Keratinocyte (primary cell): Measurements from ENCODE around the gene SLC43A3. TPM values are rescaled to one million over a fixed set of nuclear protein-coding genes. Genes with fewer than 3 reads are reported as not detected.

Experiments used
- DNase-seq: peaks from one replicate; pipeline ENCODE4 v3.0.0-alpha.2; 2011; ENCODE audit warnings: low read depth, missing footprints, low spot score
- FAIRE-seq: peaks from 2 replicates; lab custom pipeline; 2011; peaks lifted over from hg19 to GRCh38; lab: Jason Lieb, UNC
- H2AFZ ChIP-seq: 2 replicates; pipeline ENCODE4 v1.6.0; 2012; ENCODE audit warnings: low read length, control low read depth, inconsistent platforms; ENCODE audit not compliant: control insufficient read depth
- H3K27ac ChIP-seq: 2 replicates; pipeline ENCODE4 v1.5.1; 2011; ENCODE audit warnings: low read length; ENCODE audit not compliant: control insufficient read depth, insufficient read depth
- H3K27me3 ChIP-seq: 3 replicates; pipeline ENCODE4 v1.6.0; 2011; ENCODE audit warnings: low read length; ENCODE audit not compliant: control insufficient read depth, insufficient read depth; ENCODE audit errors: extremely low read depth
- H3K36me3 ChIP-seq, 2 experiments: 2 replicates in 1 of 2; 3 replicates in 1 of 2; pipeline ENCODE4 v1.5.1; 2011; ENCODE audit warnings: low read length in 2 of 2, mild to moderate bottlenecking in 1 of 2; ENCODE audit not compliant: control insufficient read depth in 2 of 2, insufficient read depth in 2 of 2; ENCODE audit errors: extremely low read depth in 1 of 2
- H3K4me1 ChIP-seq: 3 replicates; pipeline ENCODE4 v1.5.1; 2011; ENCODE audit warnings: low read length; ENCODE audit not compliant: control insufficient read depth, insufficient read depth; ENCODE audit errors: extremely low read depth
- H3K4me2 ChIP-seq: 3 replicates; pipeline ENCODE4 v1.6.0; 2011; ENCODE audit warnings: low read depth, low read length; ENCODE audit not compliant: control insufficient read depth, insufficient read depth; ENCODE audit errors: extremely low read depth
- H3K4me3 ChIP-seq, 3 experiments: fragments of 200-600 bp in 1 of 3; sonication (generic) in 1 of 3; 2 replicates in 2 of 3; 3 replicates in 1 of 3; pipeline ENCODE4 v1.5.1; 2011 to 2016; ENCODE audit warnings: low read length in 3 of 3, mild to moderate bottlenecking in 3 of 3, control low read depth in 2 of 3, inconsistent platforms in 1 of 3, low read depth in 1 of 3, mixed read lengths in 1 of 3, mixed run types in 1 of 3, moderate library complexity in 1 of 3; ENCODE audit not compliant: control insufficient read depth in 2 of 3, insufficient read depth in 2 of 3; ENCODE audit errors: extremely low read depth in 1 of 3
- H3K79me2 ChIP-seq: 2 replicates; pipeline ENCODE4 v1.6.0; 2012; ENCODE audit warnings: low read length; ENCODE audit not compliant: control insufficient read depth, insufficient read depth
- H3K9ac ChIP-seq: 3 replicates; pipeline ENCODE4 v1.6.0; 2011; ENCODE audit warnings: low read length; ENCODE audit not compliant: control insufficient read depth, insufficient read depth; ENCODE audit errors: extremely low read depth
- H3K9me1 ChIP-seq: 3 replicates; pipeline ENCODE4 v1.6.0; 2011; ENCODE audit warnings: low read length; ENCODE audit not compliant: control insufficient read depth, insufficient read depth; ENCODE audit errors: extremely low read depth
- H3K9me3 ChIP-seq: 2 replicates; pipeline ENCODE4 v1.5.1; 2012; ENCODE audit warnings: low read depth, low read length; ENCODE audit not compliant: control insufficient read depth
- H4K20me1 ChIP-seq: 3 replicates; pipeline ENCODE4 v1.6.0; 2011; ENCODE audit warnings: low read length; ENCODE audit not compliant: control insufficient read depth, insufficient read depth; ENCODE audit errors: extremely low read depth
- EZH2 ChIP-seq: IDR thresholded peaks from one replicate; pipeline ENCODE4 v1.6.1; 2012; ENCODE audit warnings: inconsistent platforms, mild to moderate bottlenecking, low read length, moderate library complexity
- dilution Hi-C: fragments of 300-500 bp; cut with MboI; formaldehyde crosslinking; loops from one replicate; pipeline ENCODE4 v1.7.0; 2020; ENCODE audit warnings: low sequenced_read_pairs; ENCODE audit not compliant: extremely low pct_ligation_motif_present
- polyA plus RNA-seq, 5 experiments: library from polyadenylated mRNA; depleted of rRNA in 3 of 5; stranded (reverse) in 3 of 5; stranded (forward) in 1 of 5; unstranded in 1 of 5; fragments of >200 nt; gene quantifications; 1 replicate in 1 of 5; 2 replicates in 3 of 5; 3 replicates in 1 of 5; pipeline versions ENCODE4 v1.2.1 to v1.2.3, GENCODE V29; 2011 to 2012; ENCODE audit warnings: missing spikeins in 2 of 5, low read depth in 1 of 5, low replicate concordance in 1 of 5
- TF ChIP-seq, protein P1 (sequence below), 3 experiments: IDR thresholded peaks in 1 of 3; conservative IDR thresholded peaks in 1 of 3; optimal IDR thresholded peaks in 1 of 3; 2 replicates in 2 of 3; 3 replicates in 1 of 3; pipeline versions ENCODE3 to v1.5.1; 2011; ENCODE audit warnings: low read length in 3 of 3, mild to moderate bottlenecking in 3 of 3, moderate library complexity in 2 of 3, control low read depth in 1 of 3, inconsistent platforms in 1 of 3; ENCODE audit not compliant: insufficient read depth in 2 of 3; ENCODE audit errors: extremely low read depth in 1 of 3

SLC43A3 gene
- polyA plus RNA-seq, 1 donor (not counting 4 experiments of a cell fraction or from before 2014, with no cell fraction given) = 48.1 TPM

GRCh38 chr11:57421805-57422204 lies 5.1 kb downstream of the SLC43A3 start:
- TF ChIP-seq, protein P1, sequence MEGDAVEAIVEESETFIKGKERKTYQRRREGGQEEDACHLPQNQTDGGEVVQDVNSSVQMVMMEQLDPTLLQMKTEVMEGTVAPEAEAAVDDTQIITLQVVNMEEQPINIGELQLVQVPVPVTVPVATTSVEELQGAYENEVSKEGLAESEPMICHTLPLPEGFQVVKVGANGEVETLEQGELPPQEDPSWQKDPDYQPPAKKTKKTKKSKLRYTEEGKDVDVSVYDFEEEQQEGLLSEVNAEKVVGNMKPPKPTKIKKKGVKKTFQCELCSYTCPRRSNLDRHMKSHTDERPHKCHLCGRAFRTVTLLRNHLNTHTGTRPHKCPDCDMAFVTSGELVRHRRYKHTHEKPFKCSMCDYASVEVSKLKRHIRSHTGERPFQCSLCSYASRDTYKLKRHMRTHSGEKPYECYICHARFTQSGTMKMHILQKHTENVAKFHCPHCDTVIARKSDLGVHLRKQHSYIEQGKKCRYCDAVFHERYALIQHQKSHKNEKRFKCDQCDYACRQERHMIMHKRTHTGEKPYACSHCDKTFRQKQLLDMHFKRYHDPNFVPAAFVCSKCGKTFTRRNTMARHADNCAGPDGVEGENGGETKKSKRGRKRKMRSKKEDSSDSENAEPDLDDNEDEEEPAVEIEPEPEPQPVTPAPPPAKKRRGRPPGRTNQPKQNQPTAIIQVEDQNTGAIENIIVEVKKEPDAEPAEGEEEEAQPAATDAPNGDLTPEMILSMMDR (optimal IDR thresholded peaks at IDR 0.05 in 1 of 3, IDR thresholded peaks at IDR 0.05 in 1 of 3, conservative IDR thresholded peaks at IDR 0.05 in 1 of 3; ENCODE audit: extremely low read depth in 1 of 3, insufficient read depth in 2 of 3, low read length in 3 of 3) = no peak
- TF ChIP-seq EZH2 = no peak
- H3K4me3 ChIP-seq = no peak overlapping the region
- no peaks in the 10 kb centered on the region for H3K9me3 ChIP-seq
- peaks cover 44% of the 10 kb centered on the region for H3K79me2 ChIP-seq
- dilution Hi-C loops = no loop called here
- H2AFZ ChIP-seq = no peak overlapping the region
- DNase-seq (no peak), FAIRE-seq (no peak)
- H3K4me1 ChIP-seq = peaks cover 31% of the 10 kb centered on the region
- H3K4me2 ChIP-seq = no peak overlapping the region
- no peaks in the 10 kb centered on the region for H3K9me1 ChIP-seq
- no peak overlapping the region for H3K9ac ChIP-seq
- H3K27ac ChIP-seq = no peak overlapping the region
- H4K20me1 ChIP-seq = peaks cover 2% of the 10 kb centered on the region
- peaks cover 11 to 46% of the 10 kb centered on the region in 2 experiments for H3K36me3 ChIP-seq
- H3K27me3 ChIP-seq = no peaks in the 10 kb centered on the region

- H2AFZ ChIP-seq = no peak overlapping the region
- FAIRE-seq (no peak), DNase-seq (no peak)
- H3K27me3 ChIP-seq = no peaks in the 10 kb centered on the region
- peaks cover 15 to 52% of the 10 kb centered on the region in 2 experiments for H3K36me3 ChIP-seq
- H3K9me3 ChIP-seq = no peaks in the 10 kb centered on the region
- no peak overlapping the region for H3K4me2 ChIP-seq
- TF ChIP-seq EZH2 = no peak
- TF ChIP-seq, protein P1 (optimal IDR thresholded peaks at IDR 0.05 in 1 of 3, IDR thresholded peaks at IDR 0.05 in 1 of 3, conservative IDR thresholded peaks at IDR 0.05 in 1 of 3; ENCODE audit: extremely low read depth in 1 of 3, insufficient read depth in 2 of 3, low read length in 3 of 3) = no peak
- peaks cover 40% of the 10 kb centered on the region for H3K79me2 ChIP-seq
- H3K27ac ChIP-seq = no peak overlapping the region
- no peak overlapping the region for H3K9ac ChIP-seq
- dilution Hi-C loops = no loop called here
- H3K4me3 ChIP-seq = no peak overlapping the region
- no peaks in the 10 kb centered on the region for H3K9me1 ChIP-seq
- peaks cover 23% of the 10 kb centered on the region for H3K4me1 ChIP-seq
- peaks cover 2% of the 10 kb centered on the region for H4K20me1 ChIP-seq
Observed at GRCh38 chr11:57421066-57421465, 5.9 kb downstream of the SLC43A3 start.
